ENCODE results near the gene PIEZO1.

DNA sequence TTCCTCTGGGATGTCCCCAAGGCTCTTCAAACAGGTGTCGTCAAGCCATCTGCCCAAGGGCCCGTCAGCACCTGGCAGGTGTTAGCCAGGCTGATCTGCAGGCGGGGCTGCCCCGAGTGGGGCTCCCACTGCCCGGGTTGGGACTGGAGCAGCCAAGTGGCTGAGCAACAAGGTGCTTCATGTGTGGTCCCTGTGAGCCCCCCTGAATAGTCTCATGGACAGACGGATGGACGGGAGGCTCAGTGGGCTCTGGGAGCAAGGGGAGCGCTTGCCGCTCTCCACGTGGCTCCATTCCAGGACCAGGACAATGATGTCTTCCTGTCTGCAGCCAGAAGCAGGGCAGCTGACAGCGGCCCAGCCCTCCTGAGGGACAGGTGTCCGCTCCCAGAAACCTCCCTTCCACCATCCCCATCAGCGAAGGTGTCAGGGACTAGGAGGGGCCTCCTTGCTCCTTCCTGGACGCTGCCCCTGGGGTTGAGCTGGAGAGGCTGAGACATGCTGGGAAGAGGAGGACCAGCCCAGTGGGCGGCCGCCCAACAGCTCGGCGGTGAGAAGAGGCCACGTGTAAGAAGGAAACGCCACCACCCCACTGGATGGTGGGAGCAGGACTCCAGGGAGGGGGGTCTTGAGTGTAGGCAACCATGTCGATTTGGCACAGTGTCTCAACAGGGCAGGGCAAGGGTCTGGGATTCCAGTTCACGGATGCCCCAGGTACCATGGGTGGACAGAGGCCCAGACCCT, 108.3 kb downstream of the PIEZO1 start:
- no peak for TF ChIP-seq GATA3 (IDR thresholded peaks at IDR 0.05; ENCODE audit: low read depth, low read length)
- no peak for TF ChIP-seq GATA2 (IDR thresholded peaks at IDR 0.05; ENCODE audit: low read depth, low read length)
